Hematopoietic multipotent progenitor cell treated with erythropoietin and hydrocortisone succinate and interleukin-3 and kit ligand, for 4 days (in vitro differentiated cells): Measurements from ENCODE around the gene PPP1R14D.

Experiments
- DNase-seq: peaks from one replicate; pipeline ENCODE4 v3.0.0-alpha.2; 2015

The PPP1R14D gene

GRCh38 chr15:40850576-40851112 lies 22.1 kb upstream of the PPP1R14D start:
- DNase-seq = no peak

GRCh38 chr15:40847223-40847961 lies 18.9 kb upstream of the PPP1R14D start:
- peak; percentile 96 for DNase-seq

- DNase-seq = no peak
Measured at GRCh38 chr15:40846841-40847222, 18.3 kb upstream of the PPP1R14D start.

DNA sequence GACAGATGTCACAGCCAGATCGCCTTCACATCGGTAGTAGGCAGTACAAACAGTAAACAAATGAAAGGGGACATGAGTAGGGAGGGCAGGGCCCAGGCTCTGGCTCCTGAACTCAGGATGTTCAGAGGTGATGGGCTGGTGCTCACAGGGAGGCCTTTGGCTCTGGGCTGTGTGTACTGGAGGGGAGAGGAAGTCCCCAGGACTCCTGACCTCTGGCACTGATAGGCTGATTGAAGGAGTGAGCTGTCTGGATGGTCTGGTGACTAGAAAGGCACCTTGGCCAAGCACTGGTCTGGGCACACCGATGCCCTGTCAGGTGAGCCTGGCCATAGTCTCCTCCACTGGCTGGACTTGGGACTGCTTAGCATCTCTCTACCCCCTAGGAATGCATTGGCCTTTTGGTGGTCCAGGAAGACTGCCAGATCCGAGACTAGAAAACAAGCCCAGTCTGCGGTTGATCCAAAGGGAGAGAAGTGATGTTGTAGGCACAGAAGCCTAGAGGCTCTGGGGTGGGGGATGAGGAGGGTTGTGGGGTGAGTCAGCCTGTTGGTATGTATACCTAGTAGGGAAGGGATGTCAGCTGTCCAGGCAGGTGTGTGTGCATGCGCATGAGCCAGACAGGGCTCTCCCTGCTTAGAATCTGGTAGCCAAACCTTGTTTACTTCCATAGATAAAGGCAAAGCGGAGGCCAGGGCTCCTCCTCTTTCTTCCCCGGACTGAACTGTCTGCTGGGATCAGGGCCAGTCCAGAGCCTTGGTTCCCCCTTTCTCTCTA lies 17.2 kb upstream of the PPP1R14D start:
- DNase-seq = no peak

GRCh38 chr15:40845036-40845435 lies 16.5 kb upstream of the PPP1R14D start:
- DNase-seq = no peak

DNA sequence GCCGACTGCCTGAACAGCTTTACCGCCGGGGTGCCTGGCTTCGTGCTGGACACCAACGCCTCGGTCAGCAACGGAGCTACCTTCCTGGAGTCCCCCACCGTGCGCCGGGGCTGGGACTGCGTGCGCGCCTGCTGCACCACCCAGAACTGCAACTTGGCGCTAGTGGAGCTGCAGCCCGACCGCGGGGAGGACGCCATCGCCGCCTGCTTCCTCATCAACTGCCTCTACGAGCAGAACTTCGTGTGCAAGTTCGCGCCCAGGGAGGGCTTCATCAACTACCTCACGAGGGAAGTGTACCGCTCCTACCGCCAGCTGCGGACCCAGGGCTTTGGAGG lies 16.2 kb upstream of the PPP1R14D start:
- DNase-seq = peak; percentile 71

DNA sequence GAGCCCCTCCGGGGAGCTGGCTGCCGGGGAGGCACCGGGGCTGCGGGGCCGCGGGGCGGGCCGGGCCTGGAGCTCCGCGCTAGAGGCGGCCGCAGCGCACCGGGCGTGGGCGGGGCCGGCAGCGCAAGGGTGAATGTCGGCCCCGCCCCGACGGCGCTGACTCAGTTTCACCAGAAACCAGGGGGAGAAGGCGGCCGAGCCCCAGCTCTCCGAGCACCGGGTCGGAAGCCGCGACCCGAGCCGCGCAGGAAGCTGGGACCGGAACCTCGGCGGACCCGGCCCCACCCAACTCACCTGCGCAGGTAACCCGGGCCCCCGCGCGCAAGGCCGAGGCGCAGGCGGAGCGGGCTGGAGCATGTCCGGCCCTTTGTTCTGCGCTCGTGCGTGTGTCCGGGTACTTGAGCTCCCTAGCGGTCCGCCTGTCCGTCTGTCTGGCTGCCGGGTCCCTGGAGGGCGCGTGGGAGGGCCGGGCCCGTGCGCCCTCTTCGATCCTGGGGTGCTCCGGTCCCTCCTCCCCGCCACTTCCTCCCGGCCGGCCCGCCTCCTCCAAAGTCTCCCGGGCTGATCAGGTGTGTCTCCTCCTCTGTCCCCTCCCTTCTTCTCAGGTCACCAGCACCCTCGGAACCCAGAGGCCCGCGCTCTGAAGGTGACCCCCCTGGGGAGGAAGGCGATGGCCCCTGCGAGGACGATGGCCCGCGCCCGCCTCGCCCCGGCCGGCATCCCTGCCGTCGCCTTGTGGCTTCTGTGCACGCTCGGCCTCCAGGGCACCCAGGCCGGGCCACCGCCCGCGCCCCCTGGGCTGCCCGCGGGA lies 15.6 kb upstream of the PPP1R14D start, which contains the start of gene SPINT1:
Gene SPINT1 (plus strand): TSS at position 164 of the 811 bp plus-strand sequence. CDS start 507 bp downstream, at position 671.
- DNase-seq = peak; percentile 48

GRCh38 chr15:40843261-40843884 lies 14.9 kb upstream of the PPP1R14D start:
- no peak for DNase-seq

DNA sequence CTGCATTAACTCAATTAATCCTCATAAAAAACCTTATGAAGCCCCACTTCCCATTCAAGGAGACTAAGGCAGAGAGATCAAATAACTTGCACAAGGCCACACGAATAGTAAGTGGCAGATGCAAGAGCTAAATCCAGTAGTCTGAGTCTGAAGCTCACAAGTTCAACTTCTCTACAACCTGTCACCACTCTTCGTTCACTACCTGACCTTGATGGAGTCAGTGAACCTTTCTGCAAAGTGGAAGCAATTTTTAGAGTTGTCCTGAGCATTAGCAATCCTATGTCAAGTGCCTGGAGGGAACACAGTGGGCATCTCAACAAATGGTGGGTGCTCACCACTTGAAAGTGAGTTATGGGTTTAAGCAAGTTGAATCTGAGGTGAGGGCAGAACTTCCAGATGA lies 13.2 kb upstream of the PPP1R14D start:
- DNase-seq = no peak

DNA sequence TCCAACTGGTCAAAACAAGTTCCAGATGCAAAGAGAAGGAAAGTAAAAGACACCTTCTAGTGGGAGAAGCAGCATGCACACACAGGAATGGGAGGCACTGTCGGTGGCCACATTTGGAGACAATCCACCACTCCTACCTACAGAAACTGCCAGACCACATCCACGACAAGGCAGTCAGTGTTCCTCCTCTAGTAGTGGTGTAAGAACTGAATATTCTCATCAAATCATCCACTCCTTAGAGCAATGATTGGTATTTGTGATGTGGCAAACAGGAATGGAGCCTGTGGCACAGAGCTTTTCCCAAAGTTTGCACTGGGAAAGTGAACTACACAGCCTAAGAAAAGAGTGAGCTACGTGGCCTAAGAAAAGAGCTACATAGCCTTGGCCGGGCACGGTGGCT lies 10.2 kb upstream of the PPP1R14D start:
- DNase-seq = no peak

DNA sequence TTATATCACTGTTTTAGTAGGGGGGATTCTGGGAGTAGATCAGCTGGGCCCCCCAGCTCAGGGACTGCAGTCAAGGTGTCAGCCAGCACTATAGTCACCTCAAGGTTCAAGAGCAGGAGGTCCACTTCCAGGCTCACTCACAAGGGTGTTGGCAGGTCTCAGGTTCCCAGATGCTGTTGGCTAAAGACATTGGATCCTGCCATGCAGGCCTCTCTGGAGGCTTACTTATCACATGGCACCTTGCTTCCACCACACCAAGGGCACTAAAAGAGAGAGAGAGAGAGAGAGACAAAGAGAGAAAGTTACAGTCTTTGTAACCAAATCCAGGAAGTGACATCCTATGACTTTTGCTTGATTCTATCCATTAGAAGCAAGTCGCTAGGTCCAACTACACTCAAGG lies 7.5 kb upstream of the PPP1R14D start:
- no peak for DNase-seq

- no peak for DNase-seq
Measured at GRCh38 chr15:40832903-40833302, 4.4 kb upstream of the PPP1R14D start.

DNA sequence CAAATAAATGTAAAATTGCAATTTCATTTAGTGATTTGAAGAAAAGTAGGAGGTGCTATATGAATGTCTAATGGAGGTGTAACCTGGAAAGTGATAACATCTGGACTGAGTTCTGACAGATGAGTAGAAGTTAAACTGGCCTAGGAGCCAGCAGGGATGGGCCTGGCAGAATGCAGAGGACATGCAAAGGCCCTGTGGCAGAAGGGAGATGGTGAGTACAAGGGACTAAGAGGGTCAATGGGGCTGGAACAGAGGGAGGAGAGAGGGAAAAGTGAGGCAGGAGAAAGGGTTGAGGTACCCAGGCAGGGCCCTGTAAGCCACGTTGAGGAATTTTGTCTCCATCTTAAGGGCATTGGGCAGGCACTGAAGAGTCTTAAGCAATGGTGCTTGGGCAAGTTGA lies 3.4 kb upstream of the PPP1R14D start:
- no peak for DNase-seq

GRCh38 chr15:40830884-40831283 lies 2.4 kb upstream of the PPP1R14D start:
- no peak for DNase-seq

GRCh38 chr15:40829115-40829514 lies 607 bp upstream of the PPP1R14D start:
- DNase-seq = no peak

DNA sequence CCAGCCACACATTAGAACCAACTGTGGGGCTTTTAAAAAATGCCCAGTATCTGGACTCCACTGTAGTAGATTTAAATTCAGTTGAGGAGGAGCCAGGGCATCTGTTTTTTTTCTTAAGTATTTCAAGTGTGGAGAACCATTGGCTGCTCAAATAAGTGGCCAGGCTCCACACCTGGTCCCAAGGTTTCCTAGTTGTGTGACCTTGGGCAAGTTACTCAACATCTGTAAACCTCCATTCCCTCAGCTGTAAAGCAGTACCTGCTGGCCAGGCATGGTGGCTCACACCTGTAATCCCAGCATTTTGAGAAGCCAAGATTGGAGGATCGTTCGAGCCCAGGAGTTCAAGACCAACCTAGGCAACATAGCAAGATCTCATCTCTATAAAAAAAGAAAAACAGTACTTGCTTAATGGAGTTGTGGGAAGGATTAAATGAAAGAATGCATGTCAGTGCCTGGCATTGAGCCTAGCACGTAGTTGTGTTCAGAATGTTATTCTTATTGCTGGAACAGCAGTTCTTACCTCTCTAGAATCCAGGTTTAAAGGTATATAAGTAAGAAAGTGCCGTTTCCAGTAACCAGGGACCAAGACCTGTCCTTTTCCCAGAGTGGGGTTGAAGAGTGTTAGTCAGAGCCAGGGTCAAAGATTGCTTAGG lies 2.0 kb downstream of the PPP1R14D start:
- no peak for DNase-seq

GRCh38 chr15:40825661-40826422 lies 2.7 kb downstream of the PPP1R14D start:
- peak; percentile 44 for DNase-seq

DNA sequence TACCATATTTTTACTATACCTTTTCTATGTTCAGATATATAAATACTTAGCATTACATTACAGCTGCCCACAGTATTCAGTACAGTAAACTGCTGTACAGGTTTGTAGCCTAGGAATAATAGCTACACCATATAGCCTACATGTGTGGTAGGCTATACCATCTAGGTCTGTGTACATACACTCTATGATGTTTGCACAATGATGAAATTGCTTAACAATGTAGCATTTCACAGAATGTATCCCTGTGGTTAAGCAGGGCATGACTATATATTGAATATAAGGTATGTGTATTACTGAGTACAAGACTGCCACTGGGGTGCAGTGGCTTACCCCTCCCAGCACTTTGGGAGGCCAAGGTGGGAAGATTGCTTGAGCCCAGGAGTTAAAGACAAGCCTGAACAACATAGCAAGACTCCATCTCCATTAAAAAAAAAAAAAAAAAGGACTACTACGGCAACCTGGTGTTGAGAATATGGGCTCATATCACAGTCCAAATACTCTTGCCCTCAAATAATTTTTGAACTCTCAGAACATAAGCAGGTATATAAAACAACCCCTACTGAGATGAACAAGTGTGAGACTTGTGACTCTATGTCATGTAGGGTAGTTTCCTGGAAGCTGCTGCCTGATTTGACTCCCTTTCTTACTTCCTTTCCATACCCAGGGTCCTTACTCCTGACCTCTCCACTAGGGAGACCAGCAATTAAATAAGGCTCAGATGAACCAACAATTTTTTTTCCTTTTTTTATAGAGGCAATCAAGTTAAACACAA lies 4.8 kb downstream of the PPP1R14D start:
- peak; percentile 55 for DNase-seq

- no peak for DNase-seq
Measured at GRCh38 chr15:40821195-40821594, 7.3 kb downstream of the PPP1R14D start.

- DNase-seq = no peak
Measured at GRCh38 chr15:40819048-40819447, 9.5 kb downstream of the PPP1R14D start.
